NCI-H1930 (cell line): ENCODE results near the gene PSMB7.

Source experiments
- DNase-seq, 2 experiments: peaks; one replicate each; lab custom pipeline; 2025; lab: John Stamatoyannopoulos, UW

Gene PSMB7

GRCh38 chr9:124356745-124357390 is 58.4 kb downstream of the PSMB7 start:
- no peak for DNase-seq

- DNase-seq: no peak
These were observed 59.1 kb downstream of the PSMB7 start for GRCh38 chr9:124355941-124356744.

- DNase-seq: no peak
These were observed 60.0 kb downstream of the PSMB7 start for GRCh38 chr9:124355039-124355940.

- DNase-seq: no peak
These were observed 60.8 kb downstream of the PSMB7 start for GRCh38 chr9:124354346-124355038.

- no peak for DNase-seq
These were observed 61.4 kb downstream of the PSMB7 start for GRCh38 chr9:124353811-124354274.

- DNase-seq: no peak
These were observed 62.0 kb downstream of the PSMB7 start for GRCh38 chr9:124353166-124353768.

- no peak for DNase-seq
These were observed 62.6 kb downstream of the PSMB7 start for GRCh38 chr9:124352616-124353015.

- no peak for DNase-seq
These were observed 63.4 kb downstream of the PSMB7 start for GRCh38 chr9:124351672-124352468.

GRCh38 chr9:124350494-124351263 is 64.6 kb downstream of the PSMB7 start:
- no peak for DNase-seq

GRCh38 chr9:124349675-124350493 is 65.4 kb downstream of the PSMB7 start:
- no peak for DNase-seq

- DNase-seq: no peak
These were observed 66.0 kb downstream of the PSMB7 start for GRCh38 chr9:124349267-124349666.

- no peak for DNase-seq
These were observed 66.4 kb downstream of the PSMB7 start for GRCh38 chr9:124348831-124349230.

GRCh38 chr9:124348363-124348762 is 66.9 kb downstream of the PSMB7 start:
- DNase-seq: no peak

- no peak for DNase-seq
These were observed 67.3 kb downstream of the PSMB7 start for GRCh38 chr9:124347968-124348358.

GRCh38 chr9:124347206-124347967 is 67.9 kb downstream of the PSMB7 start:
- no peak for DNase-seq

GRCh38 chr9:124346347-124347163 is 68.7 kb downstream of the PSMB7 start:
- DNase-seq: no peak

GRCh38 chr9:124345751-124346281 is 69.4 kb downstream of the PSMB7 start:
- DNase-seq: no peak
